Ecto neural progenitor cell (in vitro differentiated cells): ENCODE data around the gene TRIP12.
"Not testable (repeated sequence)": the region's sequence is repeated elsewhere in the genome, so short reads cannot be mapped to it uniquely, and the experiment has no call there.

Source experiments
- DNase-seq: peaks from one replicate; pipeline ENCODE4 v3.0.0-alpha.2; 2018; ENCODE audit warnings: low spot score

Gene TRIP12

DNA sequence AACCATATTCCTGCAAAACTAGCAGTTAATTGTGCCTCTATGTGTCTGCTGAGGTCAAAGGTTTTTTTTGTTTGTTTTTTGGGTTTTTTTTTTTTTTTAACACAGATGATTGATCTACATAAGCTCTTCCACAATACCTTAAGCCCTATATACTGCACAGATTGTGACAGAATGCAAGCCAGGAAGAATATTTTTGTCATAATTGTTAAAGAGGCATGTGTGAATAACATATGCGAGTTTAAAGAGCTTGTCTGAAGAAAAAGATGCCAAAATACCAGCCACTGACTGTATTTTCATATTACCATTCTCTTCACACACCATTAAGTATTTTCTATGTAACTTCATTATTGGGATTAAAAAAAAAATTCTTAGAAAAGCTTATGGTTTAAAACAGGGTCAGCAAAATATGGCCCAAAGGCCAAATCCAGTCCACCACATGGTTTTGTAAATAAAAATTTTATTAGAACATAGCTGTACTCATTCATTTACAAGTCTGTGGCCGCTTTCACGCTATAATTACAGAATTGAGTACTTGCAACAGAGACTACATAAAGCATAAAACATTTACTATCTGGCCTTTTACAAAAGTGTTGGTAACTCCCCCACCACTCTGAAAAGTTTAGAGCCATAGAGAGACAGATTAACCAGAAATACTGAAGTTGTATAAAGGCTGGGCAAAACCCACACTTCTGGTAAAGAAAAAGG lies 89.9 kb downstream of the TRIP12 start:
- DNase-seq = no peak

DNA sequence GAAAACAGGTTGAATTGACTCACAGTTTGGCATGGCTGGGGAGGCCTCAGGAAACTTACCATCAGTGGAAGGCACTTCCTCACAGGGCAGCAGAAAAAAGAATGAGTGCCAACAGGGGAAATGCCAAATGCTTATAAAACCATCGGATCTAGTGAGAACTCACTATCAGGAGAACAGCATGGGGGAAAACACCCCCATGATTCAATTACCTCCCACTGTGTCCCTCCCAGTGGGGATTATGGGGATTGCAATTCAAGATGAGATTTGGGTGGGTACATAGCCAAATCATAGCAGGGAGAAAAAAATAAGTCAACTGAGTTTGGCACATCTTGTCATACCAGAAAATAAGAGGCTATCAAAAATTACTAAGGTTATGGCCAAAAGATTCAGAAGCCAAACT lies 96.3 kb downstream of the TRIP12 start:
- no peak for DNase-seq

DNA sequence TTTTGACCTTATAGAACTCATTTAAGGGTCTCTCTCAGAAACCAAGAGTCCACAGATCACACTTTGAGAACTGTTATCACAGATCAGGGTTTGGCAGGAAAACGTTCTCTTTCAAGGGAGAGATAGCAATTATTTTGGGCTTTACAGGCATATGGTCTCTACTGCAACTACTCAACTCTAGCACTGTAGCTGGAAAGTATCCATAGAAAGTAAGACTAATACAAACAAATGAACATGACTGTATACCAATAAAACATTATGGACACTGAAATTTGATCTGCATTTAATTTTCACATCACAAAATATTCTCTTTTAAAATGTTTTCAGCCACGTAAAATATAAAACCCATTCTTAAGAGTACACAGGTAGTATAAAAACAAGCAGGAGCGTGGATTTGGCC lies 100.5 kb downstream of the TRIP12 start:
- DNase-seq = no peak

DNA sequence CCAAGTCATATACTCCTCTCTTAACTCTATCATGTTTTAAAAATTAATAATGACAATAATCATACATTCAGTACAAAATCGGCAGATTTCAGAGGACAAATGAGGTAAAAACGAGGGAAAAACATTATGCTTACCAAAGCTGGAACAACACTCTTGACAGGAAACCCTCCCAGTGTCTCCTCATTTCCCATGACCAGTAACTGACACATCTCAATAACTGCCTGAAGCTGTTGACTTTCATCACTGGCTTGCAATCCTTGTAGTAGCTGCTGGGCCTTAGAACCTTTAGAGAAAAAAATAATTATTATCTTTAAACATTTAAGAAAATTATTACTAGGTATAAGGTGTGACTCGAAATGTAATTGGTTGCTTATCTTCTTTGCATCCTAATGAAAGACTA lies 103.6 kb downstream of the TRIP12 start:
- DNase-seq = no peak

DNA sequence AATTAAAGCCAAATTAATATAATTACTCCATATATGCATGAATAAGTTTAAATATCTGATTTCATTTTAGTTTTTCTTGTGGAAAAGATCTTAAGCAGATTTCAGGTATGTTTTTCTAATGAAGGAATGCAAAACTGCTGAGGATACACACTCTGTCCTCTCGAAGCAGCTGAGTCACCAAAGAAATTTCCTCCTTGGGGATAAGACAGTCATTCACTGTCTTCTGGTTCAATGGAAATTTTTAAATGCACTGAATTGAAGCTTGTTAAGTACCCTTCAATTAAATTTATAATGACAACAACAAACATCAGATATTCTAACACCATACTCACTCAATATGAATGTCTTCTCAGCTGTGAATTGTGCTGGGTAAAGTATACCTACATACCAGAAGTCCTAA lies 106.0 kb downstream of the TRIP12 start:
- DNase-seq = no peak

DNA sequence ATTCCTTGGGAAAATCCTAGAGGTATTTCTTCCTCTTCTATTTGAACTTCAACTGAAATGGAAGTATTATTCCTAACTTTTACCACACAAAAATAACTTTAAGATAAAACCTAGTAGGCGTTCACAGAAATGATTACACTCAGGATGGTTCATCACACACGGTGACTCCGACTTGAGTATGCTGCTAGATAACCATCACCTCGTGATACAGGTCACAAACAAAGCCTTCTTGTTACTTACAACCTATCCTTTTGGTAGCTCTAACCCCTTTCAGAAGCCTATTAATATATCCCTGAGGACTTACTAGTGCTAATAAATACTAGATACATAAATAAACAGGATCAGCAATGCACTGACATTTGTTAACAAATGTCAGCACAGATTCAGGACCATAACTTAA lies 106.5 kb downstream of the TRIP12 start:
- DNase-seq = no peak

DNA sequence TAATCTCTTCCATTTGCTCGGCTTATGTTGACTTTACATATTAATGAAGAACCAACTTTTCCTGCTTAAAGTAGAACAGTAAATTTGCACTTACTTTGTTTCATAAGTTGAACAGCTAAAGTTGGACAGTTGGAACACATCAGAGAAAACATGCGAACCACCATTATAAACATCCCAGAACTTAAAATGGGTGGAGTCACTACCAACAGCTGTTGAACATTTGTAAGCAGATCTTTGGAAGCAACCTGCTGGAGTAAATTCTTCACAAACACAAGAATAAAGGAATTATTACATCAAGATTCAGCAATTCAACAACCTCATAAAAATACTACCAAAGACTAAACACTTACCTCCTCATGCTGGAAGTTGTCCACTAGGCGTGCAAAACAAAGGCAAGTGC lies 111.0 kb downstream of the TRIP12 start:
- DNase-seq = no peak

DNA sequence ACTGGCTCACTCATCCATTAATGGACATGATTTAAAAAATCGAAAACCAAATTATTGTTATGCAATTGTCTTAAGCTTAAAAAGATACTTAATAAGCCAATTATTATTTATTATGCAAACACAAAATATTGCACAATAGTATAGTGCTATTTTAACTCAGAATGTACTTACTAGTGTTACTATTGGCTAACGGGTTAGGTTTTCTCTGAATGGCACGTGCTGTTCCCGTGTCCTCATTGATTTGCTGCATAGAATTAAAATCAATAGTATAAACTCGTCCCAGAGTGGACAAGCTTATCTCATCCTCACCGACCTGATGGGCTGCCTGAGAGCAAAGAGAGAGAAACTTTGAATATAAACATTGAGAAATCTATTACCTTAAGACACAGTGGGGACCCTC lies 116.2 kb downstream of the TRIP12 start:
- DNase-seq = no peak

DNA sequence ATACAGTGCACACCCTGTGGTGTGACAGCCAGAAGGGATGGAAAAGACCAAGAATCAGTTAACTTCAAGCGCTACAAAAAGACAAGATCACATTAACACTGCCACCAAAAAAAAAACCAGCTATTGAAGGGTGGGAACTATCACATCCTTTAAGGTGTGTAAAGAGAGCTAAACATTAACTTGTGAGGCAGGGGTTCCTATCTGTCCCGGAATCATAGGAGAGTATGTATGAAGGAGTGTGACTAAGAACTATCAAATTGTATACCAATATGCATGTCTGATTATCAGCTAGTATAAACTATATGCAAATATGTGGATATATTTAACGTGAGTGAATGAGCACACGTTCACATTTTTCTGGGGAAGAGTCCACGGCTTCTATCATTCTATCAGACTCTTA lies 119.0 kb downstream of the TRIP12 start:
- no peak for DNase-seq

DNA sequence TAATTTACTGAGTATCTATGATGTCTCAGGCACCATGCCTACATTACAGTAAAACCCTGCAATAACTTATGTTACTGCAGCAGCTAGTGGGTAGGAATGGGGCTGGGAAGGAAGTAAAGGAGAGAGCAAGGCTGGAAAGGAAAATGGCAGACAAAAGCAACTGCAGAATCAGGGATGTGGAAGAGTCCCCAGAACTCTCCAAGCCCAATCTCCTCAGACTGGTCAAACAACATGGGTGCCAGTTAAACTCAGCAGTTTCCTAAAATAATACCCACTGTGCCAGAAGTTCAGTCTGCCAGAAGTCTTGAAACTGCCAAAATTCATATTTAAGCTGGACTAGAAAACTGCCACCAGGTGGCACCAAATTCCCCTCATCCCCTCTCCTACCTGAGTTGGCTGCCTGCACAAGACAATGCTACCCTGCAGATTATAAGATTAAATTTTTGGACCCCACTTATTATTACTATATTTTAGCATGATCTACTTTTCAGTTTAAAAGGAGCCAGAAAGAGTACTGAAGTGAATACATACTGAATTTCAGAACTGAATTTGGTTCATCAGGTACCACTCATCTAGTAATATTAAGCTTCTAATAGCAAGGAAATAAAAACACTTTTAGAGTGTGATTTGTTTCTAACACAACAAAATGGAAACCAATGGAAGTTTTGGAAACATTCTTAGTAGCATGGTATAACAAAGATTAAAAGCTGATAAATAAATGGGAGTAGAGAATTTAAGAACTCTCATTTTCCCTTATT lies 120.6 kb downstream of the TRIP12 start:
- peak; percentile 53 for DNase-seq

DNA sequence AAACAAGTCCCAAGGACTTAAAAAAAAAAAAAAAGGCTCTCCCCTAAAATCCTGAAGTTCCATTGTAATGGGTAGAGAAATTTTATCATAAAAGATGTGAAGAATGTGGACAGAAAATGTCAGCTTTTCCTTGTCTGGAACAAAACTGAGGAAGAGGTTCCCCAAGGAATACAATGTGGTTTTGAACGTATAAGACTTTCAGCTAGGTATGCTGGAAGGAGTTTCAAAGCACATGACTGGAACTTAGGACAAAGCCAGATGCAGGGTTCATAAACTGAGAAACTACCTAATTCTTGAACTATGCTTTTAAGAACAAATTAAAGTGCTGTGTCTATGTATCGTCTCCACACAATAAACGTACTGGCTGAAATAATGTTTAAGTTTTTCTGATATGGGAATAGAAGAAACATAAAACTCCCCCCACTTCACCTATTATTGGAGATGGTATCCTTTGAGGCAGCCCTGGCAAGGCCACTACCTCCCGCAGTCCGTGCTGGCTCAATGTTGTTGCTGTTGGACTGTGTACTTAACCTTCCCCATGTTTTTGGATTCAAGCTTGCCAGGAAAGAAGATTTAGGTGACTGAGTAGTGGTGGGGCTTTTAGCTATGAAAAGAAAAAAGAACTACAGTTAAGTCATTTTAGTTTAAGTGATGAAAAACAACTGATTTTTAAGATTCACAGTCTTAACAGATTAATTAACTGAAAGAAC lies 123.2 kb downstream of the TRIP12 start:
- DNase-seq = no peak

DNA sequence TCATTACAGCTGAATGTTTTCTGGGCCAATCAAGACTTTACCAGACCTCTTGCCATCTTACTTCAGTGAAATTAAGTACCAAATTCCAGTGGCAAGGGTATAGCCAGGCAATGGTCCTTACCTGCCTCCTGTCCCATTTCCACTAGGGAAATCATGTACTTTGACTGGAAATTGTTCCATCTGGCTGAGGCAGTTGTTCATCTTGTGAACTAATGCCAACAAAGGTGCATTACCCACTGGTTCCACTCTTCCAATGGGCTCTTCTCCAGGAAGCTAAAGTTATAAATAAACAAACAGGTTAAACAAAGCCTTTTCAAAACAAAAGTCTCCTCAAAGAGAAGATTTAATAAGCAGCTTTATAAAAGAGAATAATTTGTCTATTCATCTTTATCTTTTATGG lies 126.8 kb downstream of the TRIP12 start:
- no peak for DNase-seq

DNA sequence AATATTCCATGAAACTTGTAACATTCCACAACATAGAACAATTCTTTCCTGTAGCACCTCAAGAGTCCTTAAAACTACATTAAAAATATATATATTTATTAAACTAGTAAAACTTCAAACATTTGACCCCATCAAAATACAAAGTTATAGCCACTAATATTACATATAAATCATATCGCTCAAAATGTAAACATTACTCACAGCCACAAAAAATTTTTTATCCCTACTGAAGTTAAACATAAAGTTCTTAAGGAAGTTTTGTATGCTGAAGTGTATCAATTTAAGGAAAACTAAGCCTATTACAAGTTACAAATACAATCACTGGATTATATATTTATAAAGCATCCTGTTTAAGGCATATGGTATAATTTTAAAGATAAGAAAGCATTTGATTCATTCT lies 127.2 kb downstream of the TRIP12 start:
- no peak for DNase-seq

DNA sequence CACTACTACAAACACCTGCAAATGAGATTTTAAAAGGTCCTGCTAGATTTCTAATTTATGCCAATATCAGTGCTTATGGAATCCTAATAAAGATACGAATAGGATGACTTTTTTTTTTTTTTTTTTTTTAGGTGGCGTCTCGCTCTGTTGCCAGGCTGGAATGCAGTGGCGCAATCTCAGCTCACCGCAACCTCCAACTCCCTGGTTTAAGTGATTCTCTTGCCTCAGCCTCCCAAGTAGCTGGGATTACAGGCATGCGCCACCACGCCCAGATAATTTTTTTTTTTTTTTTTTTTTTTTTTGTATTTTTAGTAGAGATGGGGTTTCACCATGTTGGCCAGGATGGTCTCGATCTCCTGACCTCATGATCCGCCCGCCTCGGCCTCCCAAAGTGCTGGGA lies 135.5 kb downstream of the TRIP12 start:
- DNase-seq = not testable (repeated sequence)

DNA sequence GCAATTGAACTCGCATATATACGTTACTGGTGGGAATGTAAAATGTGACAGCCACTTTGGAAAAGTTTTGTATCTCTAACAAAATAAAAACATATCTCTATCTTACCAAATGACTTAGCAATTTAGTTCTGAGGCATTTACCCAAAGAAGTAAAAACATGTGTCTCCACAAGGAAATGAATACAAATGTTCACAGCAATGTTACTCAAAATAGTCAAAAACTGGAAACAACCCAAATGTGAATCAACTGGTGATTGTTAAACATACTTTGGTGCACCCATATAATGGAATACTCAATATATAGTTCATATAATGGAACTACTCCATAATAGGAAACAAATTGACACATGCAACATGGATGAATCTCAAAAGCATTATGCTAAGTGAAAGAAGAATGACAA lies 137.0 kb downstream of the TRIP12 start:
- DNase-seq = no peak

DNA sequence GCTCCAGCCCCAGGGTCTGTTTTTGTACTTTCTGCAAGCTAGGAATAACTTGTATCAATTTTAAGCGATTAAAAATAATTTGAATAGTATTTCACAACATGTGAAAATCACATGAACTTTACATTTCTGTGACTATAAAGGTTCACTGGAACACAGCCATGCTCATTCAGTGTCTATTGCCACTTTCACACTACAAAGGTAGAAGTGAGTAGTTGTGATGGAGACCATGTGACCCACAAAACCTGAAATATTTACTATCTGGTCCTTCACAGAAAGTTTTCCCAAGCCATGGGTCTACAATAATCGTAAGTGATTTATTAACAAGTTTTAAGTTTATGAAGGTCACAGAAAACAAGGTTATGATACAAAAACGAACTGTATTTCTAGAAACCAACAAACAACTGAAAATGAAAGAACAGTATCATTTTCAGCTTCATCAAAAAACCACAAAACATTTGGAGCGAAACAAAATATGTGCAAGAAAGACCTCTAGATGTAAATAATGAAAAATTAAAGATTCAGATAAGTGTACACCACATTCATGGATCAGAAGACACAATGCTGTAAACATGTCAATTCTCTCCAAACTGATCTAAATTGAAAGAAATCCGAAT lies 138.6 kb downstream of the TRIP12 start:
- DNase-seq = no peak

DNA sequence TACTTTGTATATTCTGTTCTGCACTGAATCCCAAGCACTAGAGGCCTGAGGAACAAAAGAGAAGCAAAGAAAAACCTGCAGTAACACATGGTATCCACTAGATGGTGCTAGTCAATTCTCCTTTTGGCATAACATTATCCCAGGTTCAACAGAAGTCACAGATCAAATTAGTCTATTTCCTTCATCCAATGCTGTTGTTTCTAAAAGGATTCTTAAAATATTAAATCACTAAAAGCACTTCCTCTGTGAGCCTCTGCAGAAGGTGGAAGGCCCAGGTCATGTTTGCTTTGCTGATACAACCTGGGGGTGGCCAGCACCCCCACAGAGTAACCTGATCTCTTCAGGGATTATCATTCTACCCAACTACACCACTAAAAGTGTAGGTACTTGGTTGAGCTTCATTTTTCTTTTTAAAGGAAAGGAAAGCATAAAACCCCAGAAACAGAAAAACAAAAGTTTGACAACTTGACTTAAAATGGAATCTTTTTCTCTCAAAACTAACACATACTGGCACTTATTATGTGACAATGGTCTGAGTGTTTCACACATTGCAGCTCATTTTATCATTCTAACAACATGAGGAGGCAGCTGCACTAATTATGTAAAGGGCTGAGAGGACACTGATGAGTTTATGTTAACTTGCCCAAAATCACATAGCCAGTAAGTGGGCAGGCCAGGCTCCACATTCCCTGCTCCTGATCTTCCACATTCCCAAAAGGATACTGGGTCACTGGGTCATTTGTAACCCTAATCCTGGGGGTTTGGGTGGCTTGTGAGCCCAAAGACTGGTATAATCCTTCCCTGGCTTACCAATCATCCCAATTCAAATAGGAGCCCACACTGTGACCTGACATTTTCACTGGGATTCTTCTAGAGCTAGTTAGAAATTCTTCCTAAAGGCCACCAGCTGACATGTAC lies 140.7 kb downstream of the TRIP12 start:
- DNase-seq = no peak

DNA sequence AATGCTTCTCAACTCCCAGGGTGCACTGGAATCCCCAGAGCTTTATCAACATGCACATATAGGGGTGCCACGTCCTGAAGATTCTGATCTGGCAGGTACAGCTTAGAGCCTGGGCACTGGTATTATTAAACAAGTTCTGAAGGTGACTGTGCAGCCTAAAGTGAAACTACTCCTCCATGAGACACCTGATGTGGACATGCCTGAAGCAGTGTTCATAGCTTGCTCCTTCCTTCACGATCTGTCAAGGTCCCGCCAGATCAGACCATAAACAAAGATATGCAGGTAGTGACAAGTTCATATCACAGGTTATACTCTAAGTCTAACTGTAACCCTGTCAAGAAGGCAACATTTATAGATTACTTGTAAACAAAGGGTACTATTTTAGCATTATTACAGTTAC lies 142.2 kb downstream of the TRIP12 start:
- no peak for DNase-seq

DNA sequence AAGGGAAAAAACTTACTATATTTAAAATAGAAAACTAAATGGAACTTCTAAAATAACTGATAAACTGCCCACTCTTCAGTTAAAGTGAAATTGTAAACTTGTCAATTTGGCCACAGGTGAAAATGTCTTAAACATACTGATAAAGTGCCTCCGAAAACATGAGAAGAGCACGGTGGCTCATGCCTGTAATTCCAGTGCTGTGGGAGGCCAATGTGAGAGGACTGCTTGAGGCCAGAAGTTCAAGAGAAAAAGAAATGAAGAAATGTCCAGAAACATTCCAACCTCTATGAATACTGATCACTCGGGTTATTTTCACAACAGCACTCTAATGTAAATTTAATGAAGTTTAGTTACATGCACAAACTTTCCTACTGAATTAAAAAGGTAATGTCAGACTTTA lies 144.1 kb downstream of the TRIP12 start:
- no peak for DNase-seq

DNA sequence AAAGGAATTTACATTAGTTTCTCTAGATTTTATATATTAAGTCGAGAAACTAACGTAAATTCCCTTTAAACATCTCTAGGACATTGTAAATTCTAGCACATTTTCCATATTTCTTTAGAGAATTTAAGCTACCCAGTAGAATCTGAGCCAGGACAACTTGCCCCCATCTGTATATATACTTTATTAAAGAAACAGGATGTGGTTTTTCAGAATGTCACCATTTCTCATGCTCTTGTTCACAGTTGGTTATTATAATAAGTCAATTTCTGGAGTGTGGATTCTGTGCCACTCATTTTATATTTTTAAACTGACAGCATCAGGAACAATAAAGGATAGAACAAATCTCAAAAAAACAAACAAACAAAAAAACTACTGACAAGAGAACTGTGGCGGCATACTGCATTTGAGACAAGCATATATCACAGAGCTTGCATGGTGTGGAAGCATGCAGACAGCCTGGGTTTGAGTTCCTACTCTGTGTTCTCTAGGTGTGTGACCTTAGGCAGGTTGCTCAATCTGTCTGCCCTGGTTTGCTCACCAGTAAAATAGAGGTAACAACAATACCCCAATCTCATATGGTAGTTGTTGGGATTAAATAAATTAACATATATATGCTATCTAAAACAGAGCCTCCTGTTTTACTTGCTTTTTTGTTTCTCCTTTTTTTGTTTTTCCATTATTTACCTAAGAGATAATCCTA lies 146.0 kb downstream of the TRIP12 start:
- DNase-seq = no peak

DNA sequence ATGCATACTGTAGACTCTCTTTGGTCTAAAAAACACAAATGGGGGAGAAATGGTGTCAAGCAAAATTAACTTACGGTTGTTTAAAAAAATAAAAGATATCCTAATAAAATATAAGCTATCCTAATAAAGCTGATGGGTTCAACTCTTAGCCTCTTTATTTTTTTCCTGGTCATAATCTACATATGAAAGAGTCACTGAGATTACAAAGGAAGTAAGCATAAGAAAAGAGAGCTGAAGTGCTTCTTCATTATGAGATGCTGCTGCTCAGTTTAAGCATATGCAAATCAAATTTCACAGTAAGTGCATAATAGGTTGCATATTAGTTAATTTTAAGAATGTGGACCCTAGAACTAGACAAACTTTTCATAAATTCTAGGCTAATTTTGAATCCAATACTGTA lies 147.6 kb downstream of the TRIP12 start:
- DNase-seq = no peak
